Body of pancreas (tissue), 4 donors: Measurements from ENCODE around the gene CUEDC1.

ENCODE experiments used
- POLR2A ChIP-seq, 3 donors: fragments of 450-650 bp; IDR thresholded peaks; one replicate each; pipeline ENCODE4 v1.6.1; 2016; ENCODE audit warnings: antibody characterized with exemption in 3 of 3, mild to moderate bottlenecking in 2 of 3
- TF ChIP-seq, protein P1 (sequence below), 7 experiments: fragments of 450-650 bp in 4 of 7; fragments of 200-600 bp in 3 of 7; sonication (generic) in 3 of 7; IDR thresholded peaks; one replicate each; pipeline ENCODE4 v1.5.1; 2016 to 2019; ENCODE audit warnings: antibody characterized with exemption in 7 of 7

DNA sequence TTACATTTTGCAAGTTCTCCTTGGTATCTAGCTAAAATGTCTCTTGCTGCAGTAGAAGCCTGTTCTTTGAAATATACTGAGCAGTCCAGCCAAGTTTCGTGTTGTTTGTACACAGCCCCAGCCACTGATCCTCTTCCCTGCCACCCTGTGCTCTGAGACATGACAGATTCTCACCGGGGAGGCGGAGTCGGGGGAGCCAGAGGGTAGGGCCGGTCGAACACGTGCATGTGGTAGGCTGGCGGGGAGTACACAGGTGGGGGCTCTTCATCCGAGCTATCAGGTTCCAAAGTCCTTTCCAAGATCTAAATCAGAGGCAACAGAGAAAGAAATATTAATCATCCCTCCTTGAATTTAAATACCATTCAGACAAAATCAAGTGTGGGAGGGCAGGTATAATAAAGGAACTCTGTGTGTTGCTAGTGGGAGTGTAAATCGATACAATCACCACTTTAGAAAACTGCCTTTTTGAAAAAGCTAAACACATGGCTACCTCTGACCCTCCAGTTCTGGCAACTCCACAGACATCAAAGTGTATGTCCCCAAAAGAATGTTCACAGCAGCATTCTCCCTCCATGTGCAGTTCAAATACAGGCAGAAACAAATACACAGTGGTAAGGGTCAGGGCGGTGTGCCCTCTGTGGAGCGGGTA is 75.7 kb downstream of the CUEDC1 start:
- TF ChIP-seq, protein P1, sequence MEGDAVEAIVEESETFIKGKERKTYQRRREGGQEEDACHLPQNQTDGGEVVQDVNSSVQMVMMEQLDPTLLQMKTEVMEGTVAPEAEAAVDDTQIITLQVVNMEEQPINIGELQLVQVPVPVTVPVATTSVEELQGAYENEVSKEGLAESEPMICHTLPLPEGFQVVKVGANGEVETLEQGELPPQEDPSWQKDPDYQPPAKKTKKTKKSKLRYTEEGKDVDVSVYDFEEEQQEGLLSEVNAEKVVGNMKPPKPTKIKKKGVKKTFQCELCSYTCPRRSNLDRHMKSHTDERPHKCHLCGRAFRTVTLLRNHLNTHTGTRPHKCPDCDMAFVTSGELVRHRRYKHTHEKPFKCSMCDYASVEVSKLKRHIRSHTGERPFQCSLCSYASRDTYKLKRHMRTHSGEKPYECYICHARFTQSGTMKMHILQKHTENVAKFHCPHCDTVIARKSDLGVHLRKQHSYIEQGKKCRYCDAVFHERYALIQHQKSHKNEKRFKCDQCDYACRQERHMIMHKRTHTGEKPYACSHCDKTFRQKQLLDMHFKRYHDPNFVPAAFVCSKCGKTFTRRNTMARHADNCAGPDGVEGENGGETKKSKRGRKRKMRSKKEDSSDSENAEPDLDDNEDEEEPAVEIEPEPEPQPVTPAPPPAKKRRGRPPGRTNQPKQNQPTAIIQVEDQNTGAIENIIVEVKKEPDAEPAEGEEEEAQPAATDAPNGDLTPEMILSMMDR (IDR thresholded peaks at IDR 0.05) = no peak
- no peak for TF ChIP-seq POLR2A (IDR thresholded peaks at IDR 0.05)
